GM21528 (cell line): ENCODE data around the gene PTPN6.

Source experiments
- ATAC-seq: cut with Tn5 transposase; IDR thresholded peaks from one replicate; pipeline ENCODE4 v1.9.1; 2021; ENCODE audit warnings: mild to moderate bottlenecking, moderate library complexity; ENCODE audit not compliant: unreplicated experiment, low FRiP score

The PTPN6 gene

DNA sequence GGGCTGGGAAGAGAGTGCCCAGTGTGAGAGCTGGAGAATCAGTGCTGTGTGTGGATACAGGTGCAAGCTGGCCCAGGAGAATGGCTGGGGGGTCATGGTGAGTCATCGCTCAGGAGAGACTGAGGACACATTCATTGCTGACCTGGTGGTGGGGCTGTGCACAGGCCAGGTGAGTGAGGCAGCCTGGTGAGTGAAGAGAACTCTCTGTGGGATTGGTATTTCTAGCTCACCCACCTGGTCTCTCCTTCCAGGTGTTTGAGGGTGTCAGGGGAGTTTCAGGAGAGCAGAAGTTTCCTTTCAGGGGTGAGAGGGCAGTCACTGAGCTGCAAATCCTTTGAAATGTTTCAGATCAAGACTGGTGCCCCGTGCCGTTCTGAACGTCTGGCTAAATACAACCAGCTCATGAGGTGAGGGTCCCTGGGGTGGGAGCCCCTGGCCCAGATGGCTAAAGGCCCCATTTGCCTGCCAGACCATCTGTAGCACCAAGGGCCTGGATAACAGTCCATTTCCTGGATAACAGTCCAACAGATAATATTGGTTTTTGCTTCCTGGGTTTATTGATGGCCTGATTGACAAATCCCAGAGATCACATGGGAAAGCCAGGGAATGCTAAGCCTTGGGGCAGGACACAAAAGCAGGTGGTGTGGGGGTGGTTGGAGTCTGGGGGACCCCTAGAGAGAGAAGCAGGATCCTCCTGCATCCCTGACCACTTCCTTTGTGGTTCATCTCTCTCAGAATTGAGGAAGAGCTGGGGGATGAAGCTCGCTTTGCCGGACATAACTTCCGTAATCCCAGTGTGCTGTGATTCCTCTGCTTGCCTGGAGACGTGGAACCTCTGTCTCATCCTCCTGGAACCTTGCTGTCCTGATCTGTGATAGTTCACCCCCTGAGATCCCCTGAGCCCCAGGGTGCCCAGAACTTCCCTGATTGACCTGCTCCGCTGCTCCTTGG, 28.9 kb upstream of the PTPN6 start:
- ATAC-seq, result no peak

DNA sequence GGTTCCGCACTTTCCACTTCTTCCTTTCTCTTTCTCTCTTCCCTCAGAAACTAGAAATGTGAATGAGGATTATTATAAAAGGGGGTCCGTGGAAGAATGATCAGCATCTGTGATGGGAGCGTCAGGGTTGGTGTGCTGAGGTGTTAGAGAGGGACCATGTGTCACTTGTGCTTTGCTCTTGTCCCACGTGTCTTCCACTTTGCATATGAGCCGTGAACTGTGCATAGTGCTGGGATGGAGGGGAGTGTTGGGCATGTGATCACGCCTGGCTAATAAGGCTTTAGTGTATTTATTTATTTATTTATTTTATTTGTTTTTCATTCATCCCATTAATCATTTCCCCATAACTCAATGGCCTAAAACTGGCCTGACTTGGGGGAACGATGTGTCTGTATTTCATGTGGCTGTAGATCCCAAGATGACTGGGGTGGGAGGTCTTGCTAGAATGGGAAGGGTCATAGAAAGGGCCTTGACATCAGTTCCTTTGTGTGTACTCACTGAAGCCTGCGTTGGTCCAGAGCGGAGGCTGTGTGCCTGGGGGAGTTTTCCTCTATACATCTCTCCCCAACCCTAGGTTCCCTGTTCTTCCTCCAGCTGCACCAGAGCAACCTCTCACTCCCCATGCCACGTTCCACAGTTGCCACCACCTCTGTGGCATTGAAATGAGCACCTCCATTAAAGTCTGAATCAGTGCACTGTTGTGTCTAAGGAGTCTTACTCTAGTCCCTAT, 28.0 kb upstream of the PTPN6 start:
- no peak for ATAC-seq

DNA sequence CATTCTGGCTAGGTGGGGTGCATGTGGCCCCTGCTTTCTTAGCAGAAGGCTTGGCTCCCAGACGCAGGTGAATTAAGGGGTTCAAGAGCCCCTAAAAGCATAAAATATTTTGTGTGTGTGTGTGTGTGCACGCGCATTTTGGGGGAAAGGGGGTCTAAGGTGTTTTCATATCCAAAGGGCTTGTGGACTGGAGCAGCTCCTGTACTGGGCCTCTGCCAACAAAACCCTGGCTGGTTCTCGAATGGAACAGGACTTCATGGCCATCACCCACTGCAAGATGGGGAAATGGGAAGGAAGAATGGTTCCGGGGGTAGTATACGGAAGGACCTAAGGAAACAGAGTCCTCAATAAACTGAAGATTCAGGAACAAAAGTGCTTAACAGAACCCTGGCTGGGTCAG, 27.3 kb upstream of the PTPN6 start:
- peak; percentile 13 for ATAC-seq

DNA sequence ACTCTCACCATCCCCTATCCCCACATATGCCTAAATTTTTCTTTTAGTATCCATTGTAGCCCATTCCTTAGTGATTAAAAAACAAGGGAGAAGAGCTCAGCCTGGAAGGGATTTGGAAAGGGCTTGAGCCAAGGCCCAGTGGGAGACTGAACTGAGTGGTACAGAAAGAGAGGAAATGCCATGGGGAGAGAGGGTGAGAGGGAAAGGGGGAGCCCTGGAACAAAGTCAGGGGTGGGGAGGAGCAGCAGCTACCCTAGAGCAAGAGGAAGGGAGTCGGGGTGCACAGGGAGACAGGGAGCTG, 26.0 kb upstream of the PTPN6 start:
- no peak for ATAC-seq

DNA sequence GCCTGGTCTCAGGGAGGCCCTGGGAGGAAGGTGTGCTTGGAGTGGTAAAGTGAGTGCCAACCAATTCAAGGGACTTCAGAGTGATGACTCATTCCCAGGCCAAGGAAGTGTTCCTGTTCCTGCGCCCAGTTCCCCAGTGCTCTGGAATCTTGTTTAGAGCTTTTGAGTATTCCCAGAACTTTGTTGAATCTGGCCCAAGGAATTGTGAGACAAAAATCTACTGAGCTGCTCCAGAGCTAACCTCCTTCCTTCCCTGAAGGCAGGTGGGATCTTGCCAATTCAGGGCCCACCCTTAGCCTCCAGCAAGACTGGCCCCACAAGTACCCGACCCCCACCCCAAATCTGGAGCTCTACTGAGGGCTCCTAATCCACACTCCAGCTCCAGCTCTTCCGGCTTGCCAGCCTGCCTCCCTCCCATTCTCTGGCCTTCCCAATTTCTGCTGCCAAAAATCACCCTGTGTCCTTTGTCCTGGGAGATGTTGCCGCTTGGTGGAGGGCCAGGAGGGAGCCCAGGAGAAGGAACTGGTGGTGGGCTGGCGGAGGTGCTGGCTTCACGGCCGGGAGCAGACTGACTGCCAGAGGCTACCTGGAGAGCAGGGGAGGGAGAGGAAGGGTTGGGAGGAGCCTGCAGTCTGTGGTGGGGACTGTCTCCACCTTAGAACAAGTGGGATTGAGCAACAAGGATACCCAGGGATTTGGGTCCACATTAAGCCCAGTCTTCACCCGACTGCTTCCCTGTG, 25.4 kb upstream of the PTPN6 start:
- ATAC-seq, result no peak

DNA sequence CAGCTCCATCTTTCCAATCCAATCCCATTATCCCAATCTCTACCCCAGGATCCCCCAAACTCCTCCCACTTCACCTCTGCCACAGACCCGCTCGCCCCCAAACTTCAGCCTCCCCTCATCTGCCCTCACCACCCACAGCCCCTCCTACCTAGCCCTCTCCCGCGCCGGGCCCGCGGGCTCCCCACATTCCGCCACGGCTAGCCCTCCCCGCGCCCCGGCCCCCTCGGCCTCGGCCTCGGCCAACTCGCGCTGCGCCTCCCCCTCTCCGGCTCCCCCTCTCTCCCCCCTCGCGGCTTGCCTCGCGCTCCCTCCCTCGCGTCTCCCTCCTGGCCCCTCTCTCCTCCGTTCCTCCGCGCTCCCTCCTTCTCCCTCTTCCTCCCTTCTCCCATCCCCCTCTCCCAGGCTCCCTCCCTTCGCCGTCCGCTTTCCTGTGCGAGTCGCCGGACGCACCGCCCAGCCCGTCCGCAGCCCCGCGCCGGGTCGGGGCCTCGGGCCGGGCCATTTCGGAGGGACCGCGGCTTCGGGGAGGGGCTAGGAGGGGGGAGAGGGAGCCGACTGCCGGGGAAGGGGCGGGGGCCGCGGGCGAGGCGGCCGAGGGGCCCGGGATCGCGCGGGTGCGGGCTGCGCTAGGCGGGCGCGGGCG, 23.7 kb upstream of the PTPN6 start, which contains the start of gene ATN1:
Gene ATN1 (plus strand): TSS at position 581 of the 643 bp plus-strand sequence. CDS start 6,043 bp downstream, outside the sequence.
- ATAC-seq, result no peak

DNA sequence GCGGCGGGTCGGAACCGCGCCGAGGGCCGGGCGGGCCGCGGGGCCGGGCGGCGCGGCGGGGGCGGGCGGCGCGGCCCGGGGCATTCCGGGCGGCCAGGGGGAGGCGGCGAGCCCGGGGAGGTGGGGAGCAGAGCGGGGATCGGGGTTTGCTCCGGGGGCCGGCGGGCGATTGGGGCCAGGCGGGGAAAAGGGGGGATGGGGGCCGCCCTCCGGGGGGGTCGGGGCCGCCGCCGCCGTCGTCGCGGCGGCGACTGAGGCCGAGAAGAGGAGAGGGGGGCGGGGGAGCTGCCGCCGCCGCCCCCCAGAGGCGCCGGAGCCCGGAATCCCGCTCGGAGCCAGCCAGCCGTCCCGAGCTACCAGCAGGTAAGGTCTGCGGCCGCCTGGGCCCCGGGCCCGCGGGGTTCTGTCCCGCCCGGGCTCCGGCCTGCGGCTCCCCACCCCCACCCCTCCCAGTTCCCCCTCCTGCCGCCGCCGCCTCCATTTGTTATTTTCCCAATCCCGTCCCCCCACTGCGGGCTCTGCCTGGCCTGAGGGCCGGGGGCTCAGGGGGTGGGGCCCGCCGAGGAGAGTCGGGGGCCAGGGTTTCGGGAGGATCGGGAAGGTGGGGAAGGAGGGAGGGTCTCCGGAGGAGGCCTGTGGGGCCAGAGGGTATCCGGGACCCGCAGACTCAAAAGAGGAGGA, 23.0 kb upstream of the PTPN6 start:
- ATAC-seq, result no peak

DNA sequence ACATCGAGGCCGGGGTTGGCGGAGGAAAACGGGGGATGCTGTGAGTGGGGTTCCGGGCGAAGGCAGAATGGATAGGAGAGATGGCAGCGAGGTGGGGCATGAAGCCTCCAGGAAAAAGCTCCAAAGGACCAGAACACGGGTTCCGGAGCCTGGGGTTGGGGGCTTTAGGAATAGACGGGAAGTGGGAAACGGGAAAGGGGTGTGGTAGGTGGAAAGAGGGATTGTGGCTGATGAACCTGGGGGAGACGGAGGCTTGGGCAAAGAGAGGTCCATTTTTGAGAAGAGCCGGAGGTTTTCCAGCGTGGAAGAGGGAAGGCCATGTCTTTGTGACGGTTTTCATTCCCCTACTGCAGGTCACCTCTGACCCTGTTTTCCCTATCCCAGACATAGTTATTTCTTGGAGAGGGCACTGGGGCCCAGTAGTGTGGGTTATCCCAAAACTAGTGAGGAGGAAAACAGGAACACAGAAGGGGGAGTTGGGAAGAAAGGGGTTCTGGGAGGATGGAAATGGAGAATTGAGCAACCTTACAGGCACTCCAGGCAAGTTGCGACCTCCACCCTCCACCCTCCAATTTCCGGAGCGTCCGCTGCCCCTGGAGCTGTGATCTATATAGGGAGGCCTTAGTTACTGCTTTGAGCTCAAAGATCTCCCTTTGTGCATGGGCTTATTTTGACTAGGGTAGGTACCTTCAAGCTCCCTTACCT, 22.3 kb upstream of the PTPN6 start:
- no peak for ATAC-seq

DNA sequence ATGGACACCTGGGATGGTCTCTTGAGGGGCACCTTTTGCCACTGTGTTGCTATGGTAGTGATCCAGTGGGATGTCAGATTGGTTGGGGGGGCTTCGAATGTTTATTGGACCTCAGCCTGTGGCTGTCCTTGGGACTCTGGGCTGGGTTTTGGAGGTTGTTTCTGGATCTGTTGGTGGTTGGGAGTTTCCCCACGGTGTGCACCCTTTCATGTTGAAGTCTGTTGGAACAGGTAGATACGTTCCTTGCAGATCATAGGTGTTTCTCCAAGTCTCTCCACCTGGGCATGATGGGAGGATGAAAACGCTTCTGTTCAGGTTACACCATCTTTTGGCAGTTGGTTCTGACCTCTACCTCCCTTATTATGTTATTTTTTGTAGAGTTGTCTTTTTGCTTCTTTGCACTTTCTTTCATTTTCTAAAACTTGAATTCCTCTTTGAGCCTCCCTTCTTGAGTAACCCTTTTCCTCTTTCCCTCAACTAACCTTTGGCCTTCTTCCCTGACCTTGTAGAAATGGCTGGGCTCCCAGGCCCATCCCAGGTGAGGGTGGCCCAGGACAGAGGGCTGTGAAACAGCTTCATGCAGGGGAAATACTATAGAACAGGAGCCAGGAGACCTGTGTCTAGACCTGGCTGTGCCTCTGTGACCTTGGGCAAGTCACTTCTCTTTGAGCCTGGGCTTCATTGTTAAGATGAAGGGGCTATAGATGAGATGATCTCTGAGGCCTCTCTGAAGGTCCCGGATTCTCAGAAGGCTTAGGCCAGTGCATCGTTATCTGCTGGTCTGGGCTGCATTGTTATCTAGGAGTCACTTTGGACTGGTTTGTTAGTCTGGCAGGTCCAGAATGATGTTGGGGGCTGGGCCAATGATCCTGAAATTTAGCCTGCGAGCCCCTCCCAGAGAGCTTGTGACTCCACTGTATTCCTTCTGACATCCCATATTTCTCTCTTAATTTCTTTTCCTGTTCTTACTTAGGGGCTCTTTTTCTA, 21.4 kb upstream of the PTPN6 start:
- no peak for ATAC-seq

DNA sequence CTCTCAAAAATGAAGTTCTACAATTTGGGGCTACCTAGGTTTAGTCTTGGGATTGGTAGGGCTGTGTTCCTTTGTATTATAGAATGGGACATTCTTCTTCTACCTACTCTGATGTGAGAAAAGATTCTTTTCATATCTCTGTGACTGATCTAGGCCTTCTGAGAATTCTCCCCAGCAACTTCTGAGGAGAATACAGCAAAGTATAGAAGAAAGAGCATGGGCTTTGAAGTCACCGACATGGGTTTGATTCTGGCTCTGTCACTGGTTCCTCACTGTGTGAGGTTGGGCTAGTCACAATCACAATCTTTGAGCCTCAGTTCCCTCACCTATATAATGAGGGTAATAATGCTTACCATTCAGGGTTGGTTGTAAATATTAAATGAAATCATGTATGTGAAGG, 18.4 kb upstream of the PTPN6 start:
- ATAC-seq, result no peak

DNA sequence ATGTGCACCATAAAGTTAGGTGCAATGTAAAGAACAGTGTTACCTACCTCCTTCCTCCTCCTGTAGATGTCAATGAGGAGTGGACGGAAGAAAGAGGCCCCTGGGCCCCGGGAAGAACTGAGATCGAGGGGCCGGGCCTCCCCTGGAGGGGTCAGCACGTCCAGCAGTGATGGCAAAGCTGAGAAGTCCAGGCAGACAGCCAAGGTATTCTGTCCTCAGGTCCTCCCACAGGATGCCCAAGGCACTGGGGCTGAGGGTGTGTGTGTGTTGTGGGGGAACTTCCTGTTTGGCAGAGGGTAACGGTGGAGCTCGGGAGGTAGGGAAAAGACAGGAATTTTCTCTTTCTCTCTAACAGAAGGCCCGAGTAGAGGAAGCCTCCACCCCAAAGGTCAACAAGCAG, 17.0 kb upstream of the PTPN6 start:
- ATAC-seq, result no peak

DNA sequence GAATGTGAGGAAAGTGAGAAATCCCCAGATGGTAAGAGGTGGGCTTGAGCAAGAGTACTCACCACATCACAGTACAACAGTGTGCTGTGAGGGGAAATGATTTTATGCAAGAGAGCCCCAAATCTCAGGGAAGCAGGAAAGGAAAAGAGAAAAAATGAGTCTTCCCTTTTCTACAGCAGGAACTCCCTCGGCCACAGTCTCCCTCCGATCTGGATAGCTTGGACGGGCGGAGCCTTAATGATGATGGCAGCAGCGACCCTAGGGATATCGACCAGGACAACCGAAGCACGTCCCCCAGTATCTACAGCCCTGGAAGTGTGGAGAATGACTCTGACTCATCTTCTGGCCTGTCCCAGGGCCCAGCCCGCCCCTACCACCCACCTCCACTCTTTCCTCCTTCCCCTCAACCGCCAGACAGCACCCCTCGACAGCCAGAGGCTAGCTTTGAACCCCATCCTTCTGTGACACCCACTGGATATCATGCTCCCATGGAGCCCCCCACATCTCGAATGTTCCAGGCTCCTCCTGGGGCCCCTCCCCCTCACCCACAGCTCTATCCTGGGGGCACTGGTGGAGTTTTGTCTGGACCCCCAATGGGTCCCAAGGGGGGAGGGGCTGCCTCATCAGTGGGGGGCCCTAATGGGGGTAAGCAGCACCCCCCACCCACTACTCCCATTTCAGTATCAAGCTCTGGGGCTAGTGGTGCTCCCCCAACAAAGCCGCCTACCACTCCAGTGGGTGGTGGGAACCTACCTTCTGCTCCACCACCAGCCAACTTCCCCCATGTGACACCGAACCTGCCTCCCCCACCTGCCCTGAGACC, 15.6 kb upstream of the PTPN6 start:
- ATAC-seq, result no peak

DNA sequence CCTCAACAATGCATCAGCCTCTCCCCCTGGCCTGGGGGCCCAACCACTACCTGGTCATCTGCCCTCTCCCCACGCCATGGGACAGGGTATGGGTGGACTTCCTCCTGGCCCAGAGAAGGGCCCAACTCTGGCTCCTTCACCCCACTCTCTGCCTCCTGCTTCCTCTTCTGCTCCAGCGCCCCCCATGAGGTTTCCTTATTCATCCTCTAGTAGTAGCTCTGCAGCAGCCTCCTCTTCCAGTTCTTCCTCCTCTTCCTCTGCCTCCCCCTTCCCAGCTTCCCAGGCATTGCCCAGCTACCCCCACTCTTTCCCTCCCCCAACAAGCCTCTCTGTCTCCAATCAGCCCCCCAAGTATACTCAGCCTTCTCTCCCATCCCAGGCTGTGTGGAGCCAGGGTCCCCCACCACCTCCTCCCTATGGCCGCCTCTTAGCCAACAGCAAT, 14.9 kb upstream of the PTPN6 start:
- no peak for ATAC-seq

DNA sequence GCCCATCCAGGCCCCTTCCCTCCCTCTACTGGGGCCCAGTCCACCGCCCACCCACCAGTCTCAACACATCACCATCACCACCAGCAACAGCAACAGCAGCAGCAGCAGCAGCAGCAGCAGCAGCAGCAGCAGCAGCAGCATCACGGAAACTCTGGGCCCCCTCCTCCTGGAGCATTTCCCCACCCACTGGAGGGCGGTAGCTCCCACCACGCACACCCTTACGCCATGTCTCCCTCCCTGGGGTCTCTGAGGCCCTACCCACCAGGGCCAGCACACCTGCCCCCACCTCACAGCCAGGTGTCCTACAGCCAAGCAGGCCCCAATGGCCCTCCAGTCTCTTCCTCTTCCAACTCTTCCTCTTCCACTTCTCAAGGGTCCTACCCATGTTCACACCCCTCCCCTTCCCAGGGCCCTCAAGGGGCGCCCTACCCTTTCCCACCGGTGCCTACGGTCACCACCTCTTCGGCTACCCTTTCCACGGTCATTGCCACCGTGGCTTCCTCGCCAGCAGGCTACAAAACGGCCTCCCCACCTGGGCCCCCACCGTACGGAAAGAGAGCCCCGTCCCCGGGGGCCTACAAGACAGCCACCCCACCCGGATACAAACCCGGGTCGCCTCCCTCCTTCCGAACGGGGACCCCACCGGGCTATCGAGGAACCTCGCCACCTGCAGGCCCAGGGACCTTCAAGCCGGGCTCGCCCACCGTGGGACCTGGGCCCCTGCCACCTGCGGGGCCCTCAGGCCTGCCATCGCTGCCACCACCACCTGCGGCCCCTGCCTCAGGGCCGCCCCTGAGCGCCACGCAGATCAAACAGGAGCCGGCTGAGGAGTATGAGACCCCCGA, 14.3 kb upstream of the PTPN6 start:
- ATAC-seq, result peak; percentile 12

DNA sequence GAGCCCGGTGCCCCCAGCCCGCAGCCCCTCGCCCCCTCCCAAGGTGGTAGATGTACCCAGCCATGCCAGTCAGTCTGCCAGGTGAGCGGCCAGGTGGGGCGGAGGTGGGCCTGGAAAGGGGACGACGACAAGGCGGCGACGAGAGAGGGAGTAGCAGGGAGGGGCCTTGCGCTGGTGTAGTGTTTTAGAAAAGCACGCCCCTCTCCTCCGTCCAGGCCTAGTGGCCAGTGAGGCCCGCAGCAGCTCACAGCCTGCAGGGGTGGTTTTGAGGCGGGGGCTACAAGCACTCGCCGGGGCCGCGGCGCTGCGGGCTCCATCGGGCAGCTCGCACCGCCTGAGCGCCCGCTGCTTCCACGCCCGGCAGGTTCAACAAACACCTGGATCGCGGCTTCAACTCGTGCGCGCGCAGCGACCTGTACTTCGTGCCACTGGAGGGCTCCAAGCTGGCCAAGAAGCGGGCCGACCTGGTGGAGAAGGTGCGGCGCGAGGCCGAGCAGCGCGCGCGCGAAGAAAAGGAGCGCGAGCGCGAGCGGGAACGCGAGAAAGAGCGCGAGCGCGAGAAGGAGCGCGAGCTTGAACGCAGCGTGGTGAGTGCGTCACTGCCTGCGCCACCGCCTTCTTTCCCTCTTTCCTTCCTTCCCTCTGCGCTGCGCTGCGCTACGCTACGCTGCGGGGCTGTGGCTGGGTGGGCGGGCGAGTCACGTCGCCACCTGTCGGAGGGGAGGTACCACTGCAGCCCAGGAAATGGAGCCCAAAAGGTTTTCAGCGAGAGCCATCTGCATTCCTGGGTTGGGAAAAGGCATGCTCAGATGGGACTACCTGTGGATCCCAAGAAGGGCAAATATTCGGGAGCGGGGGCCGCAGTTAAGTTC, 13.4 kb upstream of the PTPN6 start:
- ATAC-seq, result peak; percentile 80
